K562 (cell line): ENCODE data around the gene ACSS2. TPM values are rescaled to one million over a fixed set of nuclear protein-coding genes. Genes with fewer than 3 reads are reported as not detected.

ENCODE experiments used
- EGR1 ChIP-seq: fragments of 450-650 bp; conservative IDR thresholded peaks from 2 replicates; pipeline ENCODE4 v1.6.1; 2017; ENCODE audit warnings: mild to moderate bottlenecking
- FOXM1 ChIP-seq, 2 experiments: fragments of 450-650 bp in 1 of 2; sonication (generic) in 1 of 2; formaldehyde crosslinking in 1 of 2; IDR thresholded peaks; 2 replicates each; pipeline versions ENCODE4 v1.6.1 to v1.9.0; 2017 to 2022; ENCODE audit warnings: low read depth in 2 of 2, mild to moderate bottlenecking in 2 of 2, missing genetic modification reagents in 1 of 2, moderate library complexity in 1 of 2
- ZNF175 ChIP-seq: fragments of 200-800 bp; sonication (Bioruptor generic); IDR thresholded peaks from 2 replicates; pipeline ENCODE4 v1.6.1; 2016; ENCODE audit warnings: low read depth, mild to moderate bottlenecking, missing genetic modification characterization, missing compliant biosample characterization
- ZNF311 ChIP-seq: fragments of 250-450 bp; sonication (Bioruptor Pico); IDR thresholded peaks from 2 replicates; pipeline ENCODE4 v1.4.0; 2020; ENCODE audit warnings: mild to moderate bottlenecking, moderate library complexity
- ZNF407 ChIP-seq: fragments of 450-650 bp; IDR thresholded peaks from 2 replicates; pipeline ENCODE4 v1.6.1; 2016; ENCODE audit warnings: low read depth
- ZNF551 ChIP-seq: fragments of 250-450 bp; sonication (Bioruptor Pico); IDR thresholded peaks from 2 replicates; pipeline ENCODE4 v1.5.0; 2021; ENCODE audit warnings: mild to moderate bottlenecking, moderate library complexity
- polyA plus RNA-seq, 8 experiments: library from polyadenylated mRNA; depleted of rRNA in 4 of 8; stranded (reverse) in 5 of 8; unstranded in 3 of 8; fragments of >200 nt; fragmentation: Nextera tagmentation in 2 of 8; fragmentation: Illumina TruSeq in 1 of 8; extraction: Ambion mirVana in 2 of 8; extraction: Trizol in 1 of 8; gene quantifications; 2 replicates each; pipeline versions ENCODE4 v1.2.1 to v1.2.3, GENCODE V29; 2011 to 2014; ENCODE audit warnings: inconsistent platforms in 1 of 8, missing spikeins in 1 of 8
- total RNA-seq, 7 experiments: library from RNA; depleted of rRNA in 6 of 7; stranded (reverse); fragments of >200 nt in 6 of 7; fragmentation: Illumina TruSeq in 2 of 7; extraction: Trizol in 2 of 7; gene quantifications; 2 replicates each; pipeline versions ENCODE4 v1.2.1 to v1.2.3, GENCODE V29; 2011 to 2021; ENCODE audit warnings: low replicate concordance in 1 of 7
- TF ChIP-seq, protein P1 (sequence below), 2 experiments: fragments of 450-650 bp; formaldehyde crosslinking in 1 of 2; IDR thresholded peaks; 2 replicates each; pipeline versions ENCODE4 v1.4.0 to v1.6.1; 2014 to 2020; ENCODE audit warnings: mild to moderate bottlenecking in 2 of 2, borderline replicate concordance in 1 of 2, low read depth in 1 of 2
- TF ChIP-seq, protein P2 (sequence below): sonication (generic); formaldehyde crosslinking; IDR thresholded peaks from 2 replicates; pipeline ENCODE4 v1.8.0; 2022; ENCODE audit warnings: mild to moderate bottlenecking, missing genetic modification reagents

The ACSS2 gene
- total and polyA plus RNA-seq, 9 of the 15 experiments (the other 6 are each of a cell fraction or from before 2014, with no cell fraction given) = 21.9 to 246 (median 66.2) TPM

GRCh38 chr20:34872622-34873224, 3.7 kb upstream of the ACSS2 start, which contains the start of gene GGT7 (continued):
- TF ChIP-seq, protein P1, sequence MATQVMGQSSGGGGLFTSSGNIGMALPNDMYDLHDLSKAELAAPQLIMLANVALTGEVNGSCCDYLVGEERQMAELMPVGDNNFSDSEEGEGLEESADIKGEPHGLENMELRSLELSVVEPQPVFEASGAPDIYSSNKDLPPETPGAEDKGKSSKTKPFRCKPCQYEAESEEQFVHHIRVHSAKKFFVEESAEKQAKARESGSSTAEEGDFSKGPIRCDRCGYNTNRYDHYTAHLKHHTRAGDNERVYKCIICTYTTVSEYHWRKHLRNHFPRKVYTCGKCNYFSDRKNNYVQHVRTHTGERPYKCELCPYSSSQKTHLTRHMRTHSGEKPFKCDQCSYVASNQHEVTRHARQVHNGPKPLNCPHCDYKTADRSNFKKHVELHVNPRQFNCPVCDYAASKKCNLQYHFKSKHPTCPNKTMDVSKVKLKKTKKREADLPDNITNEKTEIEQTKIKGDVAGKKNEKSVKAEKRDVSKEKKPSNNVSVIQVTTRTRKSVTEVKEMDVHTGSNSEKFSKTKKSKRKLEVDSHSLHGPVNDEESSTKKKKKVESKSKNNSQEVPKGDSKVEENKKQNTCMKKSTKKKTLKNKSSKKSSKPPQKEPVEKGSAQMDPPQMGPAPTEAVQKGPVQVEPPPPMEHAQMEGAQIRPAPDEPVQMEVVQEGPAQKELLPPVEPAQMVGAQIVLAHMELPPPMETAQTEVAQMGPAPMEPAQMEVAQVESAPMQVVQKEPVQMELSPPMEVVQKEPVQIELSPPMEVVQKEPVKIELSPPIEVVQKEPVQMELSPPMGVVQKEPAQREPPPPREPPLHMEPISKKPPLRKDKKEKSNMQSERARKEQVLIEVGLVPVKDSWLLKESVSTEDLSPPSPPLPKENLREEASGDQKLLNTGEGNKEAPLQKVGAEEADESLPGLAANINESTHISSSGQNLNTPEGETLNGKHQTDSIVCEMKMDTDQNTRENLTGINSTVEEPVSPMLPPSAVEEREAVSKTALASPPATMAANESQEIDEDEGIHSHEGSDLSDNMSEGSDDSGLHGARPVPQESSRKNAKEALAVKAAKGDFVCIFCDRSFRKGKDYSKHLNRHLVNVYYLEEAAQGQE (IDR thresholded peaks at IDR 0.05; ENCODE audit: borderline replicate concordance) = peak; percentile 4; the same call in 1 of the 2 replicates
- TF ChIP-seq, protein P1 (CRISPR knock-in tag; IDR thresholded peaks at IDR 0.05; ENCODE audit: low read depth) = no peak
- no peak for TF ChIP-seq ZNF311
- no peak for TF ChIP-seq ZNF175 (CRISPR knock-in tag)
- peak; percentile 84 for TF ChIP-seq EGR1
- TF ChIP-seq, protein P2, sequence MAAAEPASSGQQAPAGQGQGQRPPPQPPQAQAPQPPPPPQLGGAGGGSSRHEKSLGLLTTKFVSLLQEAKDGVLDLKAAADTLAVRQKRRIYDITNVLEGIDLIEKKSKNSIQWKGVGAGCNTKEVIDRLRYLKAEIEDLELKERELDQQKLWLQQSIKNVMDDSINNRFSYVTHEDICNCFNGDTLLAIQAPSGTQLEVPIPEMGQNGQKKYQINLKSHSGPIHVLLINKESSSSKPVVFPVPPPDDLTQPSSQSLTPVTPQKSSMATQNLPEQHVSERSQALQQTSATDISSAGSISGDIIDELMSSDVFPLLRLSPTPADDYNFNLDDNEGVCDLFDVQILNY = no peak
- TF ChIP-seq ZNF551 (CRISPR knock-in tag) = no peak
- TF ChIP-seq ZNF407 = no peak
- TF ChIP-seq FOXM1 (IDR thresholded peaks at IDR 0.05; ENCODE audit: low read depth) = no peak
- no peak; the same call in 1 of the 2 replicates for TF ChIP-seq FOXM1 (CRISPR knock-in tag; IDR thresholded peaks at IDR 0.05; ENCODE audit: low read depth)
